ENCODE measurements around the gene ENSA.

The ENSA gene

GRCh38 chr1:150579110-150579944 lies 50.1 kb downstream of the ENSA start, which contains the start of gene MCL1:
TSS of gene MCL1 (minus strand) at chr1:150579610. CDS start at chr1:150579530, 80 bp downstream.
- TF ChIP-seq CTCF (IDR thresholded peaks at IDR 0.05; ENCODE audit: low read depth, low read length, missing control alignments): no peak
- in situ Hi-C loops (cut with HindIII; ENCODE audit: low sequenced_read_pairs): no loop called here
- H3K4me3 ChIP-seq (ENCODE audit: low read depth, low read length): peak within 1 kb of the TSS; percentile 99

GRCh38 chr1:150578272-150579109 lies 50.9 kb downstream of the ENSA start:
- TF ChIP-seq CTCF (IDR thresholded peaks at IDR 0.05; ENCODE audit: low read depth, low read length, missing control alignments): no peak
- DNase-seq (ENCODE audit: low read depth): peak; percentile 73
- in situ Hi-C loops (cut with HindIII; ENCODE audit: low sequenced_read_pairs): no loop called here
- H3K4me3 ChIP-seq (ENCODE audit: low read depth, low read length): peak overlapping the region; percentile 99

More at GRCh38 chr1:150579110-150579944, 50.1 kb downstream of the ENSA start, which contains the start of gene MCL1:
- peak; percentile 92 for DNase-seq (ENCODE audit: low read depth)

GRCh38 chr1:150577557-150578271 lies 51.7 kb downstream of the ENSA start:
- no peak for DNase-seq (ENCODE audit: low read depth)
- no peak for TF ChIP-seq CTCF (IDR thresholded peaks at IDR 0.05; ENCODE audit: low read depth, low read length, missing control alignments)
- in situ Hi-C loops (cut with HindIII; ENCODE audit: low sequenced_read_pairs): no loop called here
- peak overlapping the region; percentile 99 for H3K4me3 ChIP-seq (ENCODE audit: low read depth, low read length)

- in situ Hi-C loops (cut with HindIII; ENCODE audit: low sequenced_read_pairs): no loop called here
- TF ChIP-seq CTCF (IDR thresholded peaks at IDR 0.05; ENCODE audit: low read depth, low read length, missing control alignments): no peak
- peak overlapping the region; percentile 99 for H3K4me3 ChIP-seq (ENCODE audit: low read depth, low read length)
- DNase-seq (ENCODE audit: low read depth): no peak
Observed at GRCh38 chr1:150576794-150577556, 52.4 kb downstream of the ENSA start.

- in situ Hi-C loops (cut with HindIII; ENCODE audit: low sequenced_read_pairs): no loop called here
- TF ChIP-seq CTCF (IDR thresholded peaks at IDR 0.05; ENCODE audit: low read depth, low read length, missing control alignments): no peak
- peak overlapping the region; percentile 99 for H3K4me3 ChIP-seq (ENCODE audit: low read depth, low read length)
- no peak for DNase-seq (ENCODE audit: low read depth)
Observed at GRCh38 chr1:150576367-150576711, 53.1 kb downstream of the ENSA start.
